SJSA1 (cell line): ENCODE results near the gene TMEM185B. TPM values are rescaled to one million over a fixed set of nuclear protein-coding genes. Genes with fewer than 3 reads are reported as not detected.
"Not testable (repeated sequence)": the region's sequence is repeated elsewhere in the genome, so short reads cannot be mapped to it uniquely, and the experiment has no call there.

Source experiments
- DNase-seq, 2 experiments: peaks; one replicate each; pipeline ENCODE4 v3.0.0-alpha.2; 2015 to 2020; ENCODE audit warnings: low spot score in 2 of 2, low read depth in 1 of 2
- H3K27ac ChIP-seq: fragments of 250-450 bp; sonication (Bioruptor Pico); 2 replicates; pipeline ENCODE4 v1.5.1; 2020; ENCODE audit warnings: mild to moderate bottlenecking, moderate library complexity
- H3K27me3 ChIP-seq: fragments of 250-450 bp; sonication (Bioruptor Pico); replicated peaks from 2 replicates; pipeline ENCODE4 v1.5.1; 2020; ENCODE audit warnings: mild to moderate bottlenecking, moderate library complexity
- H3K36me3 ChIP-seq: fragments of 250-450 bp; sonication (Bioruptor Pico); 2 replicates; pipeline ENCODE4 v1.5.1; 2020; ENCODE audit warnings: mild to moderate bottlenecking
- H3K4me1 ChIP-seq: fragments of 250-450 bp; sonication (Bioruptor Pico); replicated peaks from 2 replicates; pipeline ENCODE4 v1.6.1; 2021; ENCODE audit warnings: mild to moderate bottlenecking
- H3K4me3 ChIP-seq: fragments of 250-450 bp; sonication (Bioruptor Pico); 2 replicates; pipeline ENCODE4 v1.5.1; 2020; ENCODE audit warnings: mild to moderate bottlenecking
- H3K9me3 ChIP-seq: fragments of 250-450 bp; sonication (Bioruptor Pico); replicated peaks from 2 replicates; pipeline ENCODE4 v1.5.1; 2020; ENCODE audit warnings: mild to moderate bottlenecking
- total RNA-seq: library from RNA; depleted of rRNA; stranded (reverse); fragments of >200 nt; shearing (Covaris generic); gene quantifications from 2 replicates; pipeline ENCODE4 v1.2.3, GENCODE V29; 2014; rRNA removed

The TMEM185B gene
- 52.8 and 54.5 TPM in 2 replicates for total RNA-seq

GRCh38 chr2:120223034-120223912 is at the start of gene TMEM185B:
TSS of gene TMEM185B (minus strand) at chr2:120223400. CDS start at chr2:120222976, 424 bp downstream.
- Histone ChIP-seq H3K4me1 (peaks cover 22% of the 10 kb centered on the region), H3K27ac (peak within 1 kb of the TSS; percentile 98), H3K27me3 (no peaks in the 10 kb centered on the region), H3K36me3 (peaks cover 40% of the 10 kb centered on the region), H3K9me3 (peaks cover 10% of the 10 kb centered on the region), H3K4me3 (peak within 1 kb of the TSS; percentile 89)
- peak; percentile 89 to 90 for DNase-seq

- Histone ChIP-seq H3K27ac (no peak overlapping the region), H3K36me3 (peaks cover 17% of the 10 kb centered on the region), H3K4me1 (peaks cover 17% of the 10 kb centered on the region), H3K4me3 (no peak overlapping the region), H3K27me3 (no peaks in the 10 kb centered on the region), H3K9me3 (peaks cover 3% of the 10 kb centered on the region; the same call in 1 of the 2 replicates)
- DNase-seq: no peak
Measured at GRCh38 chr2:120271711-120272379, 48.6 kb upstream of the TMEM185B start.

- no peak for DNase-seq
- Histone ChIP-seq H3K36me3 (peaks cover 15% of the 10 kb centered on the region), H3K9me3 (peaks cover 3% of the 10 kb centered on the region; the same call in 1 of the 2 replicates), H3K27ac (no peak overlapping the region), H3K4me3 (no peak overlapping the region), H3K27me3 (no peaks in the 10 kb centered on the region), H3K4me1 (peaks cover 26% of the 10 kb centered on the region)
Measured at GRCh38 chr2:120269816-120270215, 46.6 kb upstream of the TMEM185B start.

GRCh38 chr2:120269076-120269744 is 46.0 kb upstream of the TMEM185B start:
- peaks cover 28% of the 10 kb centered on the region for H3K4me1 ChIP-seq
- no peak overlapping the region for H3K4me3 ChIP-seq
- peaks cover 3% of the 10 kb centered on the region; the same call in 1 of the 2 replicates for H3K9me3 ChIP-seq
- no peak for DNase-seq
- H3K36me3 ChIP-seq: peaks cover 15% of the 10 kb centered on the region
- H3K27ac ChIP-seq: no peak overlapping the region
- no peaks in the 10 kb centered on the region for H3K27me3 ChIP-seq

GRCh38 chr2:120267348-120267747 is 44.1 kb upstream of the TMEM185B start:
- peaks cover 15% of the 10 kb centered on the region for H3K4me1 ChIP-seq
- no peaks in the 10 kb centered on the region for H3K9me3 ChIP-seq
- H3K27me3 ChIP-seq: no peaks in the 10 kb centered on the region
- H3K4me3 ChIP-seq: no peak overlapping the region
- H3K27ac ChIP-seq: no peak overlapping the region
- H3K36me3 ChIP-seq: peaks cover 15% of the 10 kb centered on the region
- no peak for DNase-seq

- Histone ChIP-seq H3K4me1 (peaks cover 13% of the 10 kb centered on the region), H3K9me3 (peaks cover 2% of the 10 kb centered on the region; the same call in 1 of the 2 replicates), H3K27me3 (no peaks in the 10 kb centered on the region), H3K4me3 (no peak overlapping the region), H3K27ac (0 out of 2 replicates have a peak overlapping the region, but pooled peaks have one; percentile 22), H3K36me3 (peaks cover 5% of the 10 kb centered on the region)
- peak in 1 of 2 experiments; percentile 45 for DNase-seq
Measured at GRCh38 chr2:120265006-120265405, 41.8 kb upstream of the TMEM185B start.

GRCh38 chr2:120262761-120263428 is 39.7 kb upstream of the TMEM185B start:
- Histone ChIP-seq H3K27me3 (no peaks in the 10 kb centered on the region), H3K4me3 (no peak overlapping the region), H3K27ac (no peak overlapping the region), H3K4me1 (peaks cover 13% of the 10 kb centered on the region), H3K36me3 (peaks cover 8% of the 10 kb centered on the region; the same call in 1 of the 2 replicates), H3K9me3 (peaks cover 2% of the 10 kb centered on the region; the same call in 1 of the 2 replicates)
- DNase-seq: no peak

- DNase-seq: no peak
- Histone ChIP-seq H3K27ac (no peak overlapping the region), H3K9me3 (peaks cover 2% of the 10 kb centered on the region; the same call in 1 of the 2 replicates), H3K4me1 (peaks cover 13% of the 10 kb centered on the region), H3K4me3 (no peak overlapping the region), H3K27me3 (no peaks in the 10 kb centered on the region), H3K36me3 (peaks cover 8% of the 10 kb centered on the region)
Measured at GRCh38 chr2:120262150-120262549, 39.0 kb upstream of the TMEM185B start.

GRCh38 chr2:120261387-120262006 is 38.3 kb upstream of the TMEM185B start:
- H3K27me3 ChIP-seq: no peaks in the 10 kb centered on the region
- peaks cover 12% of the 10 kb centered on the region for H3K36me3 ChIP-seq
- H3K4me3 ChIP-seq: no peak overlapping the region
- DNase-seq: no peak
- peaks cover 2% of the 10 kb centered on the region; the same call in 1 of the 2 replicates for H3K9me3 ChIP-seq
- H3K4me1 ChIP-seq: peaks cover 13% of the 10 kb centered on the region
- H3K27ac ChIP-seq: no peak overlapping the region

- DNase-seq: no peak
Measured at GRCh38 chr2:120260736-120261135, 37.5 kb upstream of the TMEM185B start.

GRCh38 chr2:120259939-120260338 is 36.7 kb upstream of the TMEM185B start:
- not testable (repeated sequence) for H3K27ac ChIP-seq, H3K4me3 ChIP-seq, H3K27me3 ChIP-seq, DNase-seq, H3K9me3 ChIP-seq, H3K4me1 ChIP-seq
- peaks cover 16% of the 10 kb centered on the region for H3K36me3 ChIP-seq

More at GRCh38 chr2:120260736-120261135, 37.5 kb upstream of the TMEM185B start:
- Histone ChIP-seq H3K27me3 (no peaks in the 10 kb centered on the region), H3K27ac (no peak overlapping the region), H3K9me3 (peaks cover 2% of the 10 kb centered on the region; the same call in 1 of the 2 replicates), H3K4me1 (peaks cover 13% of the 10 kb centered on the region), H3K36me3 (peaks cover 12% of the 10 kb centered on the region), H3K4me3 (no peak overlapping the region)

- DNase-seq: no peak
- Histone ChIP-seq H3K27me3 (no peaks in the 10 kb centered on the region), H3K9me3 (peaks cover 2% of the 10 kb centered on the region; the same call in 1 of the 2 replicates), H3K4me3 (no peak overlapping the region), H3K36me3 (peaks cover 16% of the 10 kb centered on the region), H3K27ac (no peak overlapping the region), H3K4me1 (peaks cover 14% of the 10 kb centered on the region)
Measured at GRCh38 chr2:120258196-120258595, 35.0 kb upstream of the TMEM185B start.
